ENCODE measurements around the gene TADA2B. TPM values are rescaled to one million over a fixed set of nuclear protein-coding genes. Genes with fewer than 3 reads are reported as not detected.

Gene TADA2B
- total RNA-seq, 2 experiments from 2014 or later: 7.7 to 10.0 TPM

DNA sequence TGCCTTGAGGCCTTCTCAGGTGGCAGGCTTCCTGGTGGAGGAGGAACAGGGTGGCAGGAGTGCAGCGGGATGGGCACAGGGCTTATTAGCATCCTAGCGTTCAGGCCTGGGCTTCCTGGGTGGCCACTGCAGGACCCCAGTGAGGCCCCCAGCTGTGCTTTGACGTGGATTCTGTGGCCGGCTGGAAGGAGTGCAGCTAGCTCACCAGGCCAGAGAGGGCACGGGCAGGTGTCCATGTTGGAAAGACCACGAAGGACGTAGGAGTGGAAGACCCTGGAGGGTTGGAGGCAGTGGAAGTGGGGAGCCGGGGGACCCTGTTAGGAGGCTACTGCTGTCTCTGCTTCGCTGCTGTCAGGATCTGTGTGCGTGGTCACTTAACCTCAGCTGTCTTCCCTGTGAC lies 13.3 kb upstream of the TADA2B start:
- intact Hi-C loops (cut with micrococcal nuclease): no loop called here
- no peak for ATAC-seq
- Mint-ChIP-seq H3K9me3 (no peaks in the 10 kb centered on the region), H3K4me1 (ENCODE audit: low read depth) (peaks cover 5% of the 10 kb centered on the region), H3K4me3 (no peak overlapping the region), H3K27ac (no peak overlapping the region), H3K36me3 (ENCODE audit: low read depth) (peaks cover 44% of the 10 kb centered on the region), H3K27me3 (no peaks in the 10 kb centered on the region)
- DNase-seq: no peak
- TF ChIP-seq, protein P1, sequence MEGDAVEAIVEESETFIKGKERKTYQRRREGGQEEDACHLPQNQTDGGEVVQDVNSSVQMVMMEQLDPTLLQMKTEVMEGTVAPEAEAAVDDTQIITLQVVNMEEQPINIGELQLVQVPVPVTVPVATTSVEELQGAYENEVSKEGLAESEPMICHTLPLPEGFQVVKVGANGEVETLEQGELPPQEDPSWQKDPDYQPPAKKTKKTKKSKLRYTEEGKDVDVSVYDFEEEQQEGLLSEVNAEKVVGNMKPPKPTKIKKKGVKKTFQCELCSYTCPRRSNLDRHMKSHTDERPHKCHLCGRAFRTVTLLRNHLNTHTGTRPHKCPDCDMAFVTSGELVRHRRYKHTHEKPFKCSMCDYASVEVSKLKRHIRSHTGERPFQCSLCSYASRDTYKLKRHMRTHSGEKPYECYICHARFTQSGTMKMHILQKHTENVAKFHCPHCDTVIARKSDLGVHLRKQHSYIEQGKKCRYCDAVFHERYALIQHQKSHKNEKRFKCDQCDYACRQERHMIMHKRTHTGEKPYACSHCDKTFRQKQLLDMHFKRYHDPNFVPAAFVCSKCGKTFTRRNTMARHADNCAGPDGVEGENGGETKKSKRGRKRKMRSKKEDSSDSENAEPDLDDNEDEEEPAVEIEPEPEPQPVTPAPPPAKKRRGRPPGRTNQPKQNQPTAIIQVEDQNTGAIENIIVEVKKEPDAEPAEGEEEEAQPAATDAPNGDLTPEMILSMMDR (IDR thresholded peaks at IDR 0.05): no peak
- ChIA-PET CTCF (interaction anchor here (1.3 to 2.6 kb wide), 2 partner anchors 13 to 15 kb away, joined by 3 to 7 read pairs; partner anchors contain the start of gene TADA2B), POLR2A (no interaction called here)

DNA sequence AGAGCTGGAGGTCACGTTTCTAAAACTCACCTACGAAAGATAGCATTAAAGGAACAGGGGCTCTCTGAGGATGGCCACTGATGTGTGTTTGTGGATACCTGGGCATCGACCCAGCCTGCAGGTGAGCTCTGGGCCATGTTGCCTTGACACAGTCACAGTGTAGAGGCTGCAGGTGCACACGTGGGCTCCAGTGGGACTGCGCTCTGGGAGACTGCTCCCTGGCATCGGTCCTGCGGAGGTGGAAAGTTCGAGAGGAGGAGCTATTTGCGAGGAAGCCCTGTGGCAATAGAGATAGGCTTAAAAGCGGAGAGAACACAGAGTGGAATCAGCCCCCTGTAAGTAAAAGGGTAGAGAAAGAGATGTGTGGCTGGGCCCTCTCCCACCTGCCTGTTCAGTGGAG lies 12.3 kb upstream of the TADA2B start:
- Mint-ChIP-seq H3K27me3 (no peaks in the 10 kb centered on the region), H3K4me1 (ENCODE audit: low read depth) (peaks cover 5% of the 10 kb centered on the region), H3K27ac (no peak overlapping the region), H3K36me3 (ENCODE audit: low read depth) (peaks cover 43% of the 10 kb centered on the region), H3K4me3 (no peak overlapping the region), H3K9me3 (no peaks in the 10 kb centered on the region)
- DNase-seq: no peak
- CTCF ChIA-PET: interaction anchor here (1.3 to 2.6 kb wide), 3 partner anchors 12 to 56 kb away, joined by 3 to 7 read pairs (median 3); partner anchors contain the start of gene TADA2B
- TF ChIP-seq, protein P1 (IDR thresholded peaks at IDR 0.05): no peak
- intact Hi-C loops (cut with micrococcal nuclease): no loop called here
- ATAC-seq: no peak
- POLR2A ChIA-PET: no interaction called here

DNA sequence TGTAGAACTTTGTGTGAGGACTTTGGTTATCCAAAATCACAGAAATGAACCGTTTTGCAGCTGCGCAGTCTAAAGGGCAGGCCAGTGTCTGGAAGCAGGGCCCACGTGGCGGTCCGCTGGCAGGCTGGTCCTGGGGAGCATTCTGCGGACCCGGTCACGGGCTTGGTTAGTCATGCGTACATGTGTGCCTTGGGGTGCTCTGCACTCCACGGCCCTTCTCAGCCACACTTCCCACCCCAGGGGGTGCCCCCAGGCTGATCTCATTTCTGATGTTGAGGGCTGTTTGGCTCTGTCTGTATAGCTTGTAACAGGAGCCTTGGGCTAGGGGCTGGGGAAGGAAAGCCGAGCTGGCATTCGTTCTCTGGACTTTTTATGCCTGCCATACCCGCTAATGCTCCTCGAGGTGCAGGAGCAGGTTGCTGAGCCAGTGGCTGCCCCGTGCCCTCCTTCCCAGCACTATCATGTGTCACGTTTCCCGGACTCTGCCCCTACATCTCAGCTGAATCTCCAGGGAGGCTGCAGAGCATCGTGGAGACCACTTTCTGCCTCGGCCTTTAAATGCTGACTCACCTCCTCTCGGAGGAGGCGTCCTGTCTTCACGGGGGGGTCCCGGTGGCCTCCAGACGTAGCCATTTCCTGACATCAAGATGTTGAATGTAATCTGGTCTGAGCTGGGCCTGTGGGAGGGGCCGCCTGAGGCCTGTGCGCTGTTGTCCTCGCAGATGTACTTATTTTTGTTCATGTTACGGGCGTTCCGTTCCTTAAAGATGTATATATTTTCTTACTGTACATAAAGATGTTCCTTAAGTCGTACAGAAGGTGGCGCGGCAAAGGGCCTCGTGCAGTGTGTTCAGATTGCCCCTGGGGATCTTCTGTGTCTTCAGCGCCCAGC lies 11.4 kb upstream of the TADA2B start:
- DNase-seq (no peak), ATAC-seq (peak; percentile 37)
- intact Hi-C loops (cut with micrococcal nuclease): no loop called here
- H3K27ac Mint-ChIP-seq: no peak overlapping the region
- POLR2A ChIA-PET: no interaction called here
- H3K36me3 Mint-ChIP-seq (ENCODE audit: low read depth): peaks cover 36% of the 10 kb centered on the region
- CTCF ChIA-PET: interaction anchor here (1.3 to 2.6 kb wide), 2 partner anchors 11 to 57 kb away, joined by 3 to 7 read pairs; partner anchors contain the start of gene TADA2B
- peaks cover 5% of the 10 kb centered on the region for H3K4me1 Mint-ChIP-seq (ENCODE audit: low read depth)
- no peaks in the 10 kb centered on the region for H3K9me3 Mint-ChIP-seq
- TF ChIP-seq, protein P1 (IDR thresholded peaks at IDR 0.05): no peak
- H3K4me3 Mint-ChIP-seq: no peak overlapping the region
- no peaks in the 10 kb centered on the region for H3K27me3 Mint-ChIP-seq

DNA sequence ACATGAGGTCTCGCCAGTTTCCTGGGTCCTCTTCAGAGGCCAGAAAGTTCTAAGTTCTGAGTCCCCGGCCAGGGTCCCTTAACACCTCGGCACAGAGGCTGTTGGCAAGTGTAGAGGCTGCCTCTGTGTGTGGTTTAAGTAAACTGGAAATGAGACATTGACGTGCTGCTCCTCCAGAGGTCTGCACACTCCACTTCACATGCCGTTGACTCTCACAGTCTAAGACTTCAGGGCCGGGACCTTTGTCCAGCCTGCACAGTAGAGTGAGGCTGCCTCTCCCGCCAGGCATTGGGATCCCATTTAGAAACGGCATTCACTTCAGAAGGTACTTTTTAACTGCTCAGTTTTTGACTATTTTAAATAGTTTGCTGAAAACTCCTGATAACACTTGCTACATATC lies 10.6 kb upstream of the TADA2B start:
- Mint-ChIP-seq H3K9me3 (no peaks in the 10 kb centered on the region), H3K27me3 (no peaks in the 10 kb centered on the region), H3K27ac (no peak overlapping the region), H3K4me3 (no peak overlapping the region), H3K36me3 (ENCODE audit: low read depth) (peaks cover 30% of the 10 kb centered on the region), H3K4me1 (ENCODE audit: low read depth) (peaks cover 2% of the 10 kb centered on the region)
- DNase-seq: no peak
- ChIA-PET CTCF (no interaction called here), POLR2A (no interaction called here)
- no peak for ATAC-seq
- TF ChIP-seq, protein P1 (IDR thresholded peaks at IDR 0.05): no peak
- intact Hi-C loops (cut with micrococcal nuclease): no loop called here

Data from activated CD8-positive, alpha-beta T cell treated with anti-CD3 and anti-CD28 coated beads for 36 hours (primary cell).